Activated CD8-positive, alpha-beta memory T cell treated with anti-CD3 and anti-CD28 coated beads, Interleukin-2, amount 50 U/mL, for 1 hour (primary cell): Measurements from ENCODE around the gene RFWD3.

ENCODE experiments used
- DNase-seq: peaks from one replicate; pipeline ENCODE4 v3.0.0-alpha.2; 2020; ENCODE audit errors: extremely low read depth

RFWD3 gene

GRCh38 chr16:74580833-74581232 is 85.8 kb downstream of the RFWD3 start:
- DNase-seq, result no peak

DNA sequence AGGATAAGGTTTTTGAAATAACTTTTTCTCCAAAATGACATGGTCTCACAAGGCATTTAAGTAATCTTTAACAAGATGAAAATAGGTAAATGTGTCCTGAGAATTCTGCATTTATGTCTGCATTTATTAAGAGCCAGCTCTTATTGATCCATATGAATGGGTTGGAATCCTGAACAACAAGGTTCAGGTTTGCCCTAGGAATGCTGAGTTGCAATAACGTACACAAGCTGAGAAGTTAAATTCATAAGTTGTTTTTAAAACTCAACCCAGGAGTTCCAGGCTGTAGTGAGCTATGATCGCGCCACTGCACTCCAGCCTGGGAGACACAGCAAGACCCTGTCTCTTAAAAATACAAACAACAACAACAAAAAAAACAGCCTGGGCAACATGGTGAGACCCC is 87.8 kb downstream of the RFWD3 start:
- DNase-seq, result no peak

GRCh38 chr16:74578433-74578832 is 88.2 kb downstream of the RFWD3 start:
- no peak for DNase-seq

GRCh38 chr16:74577882-74578366 is 88.8 kb downstream of the RFWD3 start:
- DNase-seq, result no peak

DNA sequence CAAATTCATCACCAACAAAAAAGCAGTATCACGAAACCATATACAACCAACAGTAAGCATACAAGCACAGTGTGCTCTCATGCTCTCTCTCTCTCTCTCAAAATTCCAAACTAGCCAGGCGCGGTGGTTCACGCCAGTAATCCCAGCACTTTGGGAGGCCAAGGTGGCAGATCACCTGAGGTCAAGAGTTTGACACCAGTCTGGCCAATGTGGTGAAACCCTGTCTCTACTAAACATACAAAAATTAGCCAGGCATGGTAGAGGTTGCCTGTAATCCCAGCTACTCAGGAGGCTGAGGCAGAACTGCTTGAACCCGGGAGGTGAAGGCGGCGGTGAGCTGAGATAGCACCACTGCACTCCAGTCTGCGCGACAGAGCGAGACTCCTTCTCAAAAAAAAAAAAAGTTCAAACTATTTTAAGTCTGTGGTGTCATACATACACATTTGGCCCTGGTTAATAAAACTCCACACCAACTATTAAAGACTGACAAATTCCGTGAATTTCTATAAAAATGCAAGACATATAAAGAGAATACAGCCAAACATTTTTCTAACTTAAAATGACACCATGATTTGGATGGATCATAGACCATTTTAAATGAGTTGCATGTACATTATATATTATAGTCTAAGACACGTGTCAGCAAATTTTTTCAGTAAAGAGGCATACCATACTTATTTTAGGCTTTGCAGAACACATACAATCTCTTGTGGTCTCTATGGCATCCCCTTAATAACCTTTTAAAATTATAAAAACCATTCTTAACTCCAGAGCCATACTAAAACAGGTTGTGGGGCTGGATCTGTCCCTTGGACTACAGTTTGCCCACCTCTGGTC is 90.7 kb downstream of the RFWD3 start:
- DNase-seq, result no peak

DNA sequence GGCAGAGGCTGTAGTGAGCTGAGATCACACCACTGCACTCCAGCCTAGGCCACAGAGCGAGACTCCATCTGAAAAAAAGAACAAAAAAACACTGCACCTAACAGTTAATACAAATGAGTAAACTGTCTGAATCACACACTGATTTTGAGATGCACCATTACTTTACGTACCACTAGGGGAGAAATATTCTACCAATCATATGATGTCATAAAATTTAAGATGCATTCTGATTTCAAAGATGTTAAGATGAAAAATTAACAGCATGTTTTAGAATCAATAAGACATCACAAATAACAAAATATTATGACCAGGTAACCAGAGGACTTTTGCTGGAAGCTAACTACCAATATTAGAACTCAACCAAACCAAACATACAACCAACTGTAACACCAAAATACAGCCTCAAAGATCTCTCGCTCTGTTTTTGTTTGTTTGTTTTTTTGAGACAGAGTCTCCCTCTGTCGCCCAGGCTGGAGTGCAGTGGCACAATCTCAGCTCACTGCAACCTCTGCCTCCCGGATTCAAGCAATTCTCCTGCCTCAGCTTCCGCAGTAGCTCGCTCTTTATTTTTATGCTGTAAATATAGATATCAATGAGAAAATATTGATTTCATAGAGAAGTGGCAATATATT is 91.4 kb downstream of the RFWD3 start:
- no peak for DNase-seq

- no peak for DNase-seq
These were observed 92.5 kb downstream of the RFWD3 start for GRCh38 chr16:74574146-74574545.

- DNase-seq, result no peak
These were observed 93.1 kb downstream of the RFWD3 start for GRCh38 chr16:74573622-74574021.
